HCT116 (cell line): ENCODE measurements around the gene CLK1. TPM values are rescaled to one million over a fixed set of nuclear protein-coding genes. Genes with fewer than 3 reads are reported as not detected.

Experiments used
- ATAC-seq: fragments of 200-7000 bp; cut with Tn5 transposase; 2 replicates; pipeline ENCODE4 v1.9.1; 2020; ENCODE audit warnings: mild to moderate bottlenecking, moderate library complexity
- BruUV-seq: library from RNA; stranded (reverse); fragments of 400-500 nt; replicated peaks from 2 replicates; lab custom pipeline; 2021; lab: Mats Ljungman, UMichigan
- CTCF ChIA-PET: fragments of 300-600 bp; sonication (Branson Sonifier 250); formaldehyde crosslinking; loops from one replicate; lab custom pipeline; 2021; ENCODE audit warnings: antibody characterized with exemption; lab: Charles Lee
- POLR2A ChIA-PET: fragments of 300-600, 350-600 bp; sonication (Branson Sonifier 250); formaldehyde crosslinking; loops from one replicate; lab custom pipeline; 2021; ENCODE audit warnings: antibody characterized with exemption; lab: Charles Lee
- RAD21 ChIA-PET, 2 experiments: fragments of 300-600 bp; sonication (Branson Sonifier 250); formaldehyde crosslinking; loops; one replicate each; lab custom pipeline; 2023; ENCODE audit warnings: low total read pairs in 2 of 2; ENCODE audit not compliant: uncharacterized antibody in 2 of 2, unreplicated experiment in 2 of 2, low non-redundant PET in 1 of 2; lab: Charles Lee
- DNase-seq: peaks from one replicate; pipeline ENCODE4 v3.0.0-alpha.2; 2010; ENCODE audit warnings: low read depth, low spot score
- H2AFZ ChIP-seq: fragments of 200-600 bp; shearing (Covaris generic), sonication (generic); 2 replicates; pipeline ENCODE4 v1.6.1; 2017; ENCODE audit warnings: low read depth, mixed run types, mixed read lengths, antibody characterized with exemption, low read length; ENCODE audit not compliant: poor library complexity, severe bottlenecking
- H3K27ac ChIP-seq: 2 replicates; pipeline ENCODE4 v1.5.1; 2012; ENCODE audit warnings: low read depth, low read length
- H3K27me3 ChIP-seq: fragments of 200-600 bp; sonication (generic); 2 replicates; pipeline ENCODE4 v1.6.1; 2016; ENCODE audit warnings: mixed run types, low read length, mixed read lengths; ENCODE audit not compliant: insufficient read depth
- H3K36me3 ChIP-seq, 2 experiments: fragments of 200-500 bp in 1 of 2; fragments of 200-600 bp in 1 of 2; sonication (Bioruptor generic) in 1 of 2; sonication (generic) in 1 of 2; 2 replicates each; pipeline versions ENCODE4 v1.5.1 to v1.6.1; 2014 to 2016; ENCODE audit warnings: low read length in 2 of 2, inconsistent platforms in 1 of 2, mixed read lengths in 1 of 2, mixed run types in 1 of 2; ENCODE audit not compliant: insufficient read depth in 2 of 2, control insufficient read depth in 1 of 2
- H3K4me1 ChIP-seq, 2 experiments: fragments of 200-600 bp in 1 of 2; sonication (generic) in 1 of 2; 2 replicates each; pipeline versions ENCODE4 v1.5.1 to v1.6.1; 2012 to 2017; ENCODE audit warnings: low read length in 2 of 2, inconsistent platforms in 1 of 2, mild to moderate bottlenecking in 1 of 2, mixed read lengths in 1 of 2, mixed run types in 1 of 2, moderate library complexity in 1 of 2; ENCODE audit not compliant: insufficient read depth in 2 of 2, control insufficient read depth in 1 of 2
- H3K4me2 ChIP-seq: fragments of 200-600 bp; sonication (generic); 2 replicates; pipeline ENCODE4 v1.6.1; 2017; ENCODE audit warnings: mixed run types, low read length, mixed read lengths
- H3K4me3 ChIP-seq, 2 experiments: fragments of 200-600 bp in 1 of 2; sonication (generic) in 1 of 2; replicated peaks in 1 of 2; 2 replicates each; pipeline ENCODE4 v1.5.1; 2011 to 2016; ENCODE audit warnings: low read length in 2 of 2, control low read depth in 1 of 2, low read depth in 1 of 2, mild to moderate bottlenecking in 1 of 2, mixed read lengths in 1 of 2, mixed run types in 1 of 2
- H3K79me2 ChIP-seq: fragments of 200-600 bp; sonication (generic); 2 replicates; pipeline ENCODE4 v1.6.1; 2017; ENCODE audit warnings: mild to moderate bottlenecking, mixed run types, low read length, moderate library complexity, mixed read lengths; ENCODE audit not compliant: insufficient read depth
- H3K9ac ChIP-seq: fragments of 200-600 bp; sonication (generic); 2 replicates; pipeline ENCODE4 v1.6.1; 2016; ENCODE audit warnings: low read length, mixed read lengths
- H3K9me2 ChIP-seq: fragments of 200-600 bp; sonication (generic), shearing (Covaris generic); 2 replicates; pipeline ENCODE4 v1.6.1; 2017; ENCODE audit warnings: mixed run types, mild to moderate bottlenecking, moderate library complexity; ENCODE audit not compliant: insufficient read depth
- H3K9me3 ChIP-seq, 2 experiments: fragments of 200-500 bp in 1 of 2; fragments of 200-600 bp in 1 of 2; sonication (Bioruptor generic) in 1 of 2; sonication (generic) in 1 of 2; 2 replicates each; pipeline ENCODE4 v1.6.1; 2014 to 2017; ENCODE audit warnings: low read length in 2 of 2, mixed read lengths in 2 of 2, inconsistent platforms in 1 of 2, low read depth in 1 of 2, mild to moderate bottlenecking in 1 of 2, mixed run types in 1 of 2, moderate library complexity in 1 of 2; ENCODE audit not compliant: control insufficient read depth in 1 of 2, insufficient read depth in 1 of 2
- H4K20me1 ChIP-seq: fragments of 200-600 bp; sonication (generic), shearing (Covaris generic); 2 replicates; pipeline ENCODE4 v1.6.1; 2017; ENCODE audit warnings: mixed run types, mild to moderate bottlenecking, moderate library complexity; ENCODE audit not compliant: insufficient read depth
- CBX3 ChIP-seq: IDR thresholded peaks from 2 replicates; pipeline ENCODE4 v1.6.1; 2012; ENCODE audit warnings: low read depth
- CTCF ChIP-seq, 3 experiments: fragments of 200-600 bp in 1 of 3; sonication (generic) in 1 of 3; IDR thresholded peaks in 2 of 3; conservative IDR thresholded peaks in 1 of 3; 2 replicates each; pipeline ENCODE4 v1.5.1; 2012 to 2017; ENCODE audit warnings: low read depth in 2 of 3, low read length in 2 of 3, antibody characterized with exemption in 1 of 3, borderline replicate concordance in 1 of 3, control low read depth in 1 of 3, mild to moderate bottlenecking in 1 of 3, mixed read lengths in 1 of 3, mixed run types in 1 of 3, moderate library complexity in 1 of 3; ENCODE audit not compliant: insufficient read depth in 1 of 3
- EGR1 ChIP-seq: IDR thresholded peaks from 2 replicates; pipeline ENCODE4 v1.6.1; 2012; ENCODE audit warnings: low read depth
- ELF1 ChIP-seq: IDR thresholded peaks from 2 replicates; pipeline ENCODE4 v1.6.1; 2012; ENCODE audit warnings: low read depth, borderline replicate concordance
- EZH2phosphoT487 ChIP-seq: fragments of 200-600 bp; IDR thresholded peaks from 2 replicates; pipeline ENCODE4 v1.6.1; 2018; ENCODE audit warnings: antibody characterized with exemption, borderline replicate concordance
- FOSL1 ChIP-seq: IDR thresholded peaks from 2 replicates; pipeline ENCODE4 v1.6.1; 2012; ENCODE audit warnings: low read depth
- MAX ChIP-seq: IDR thresholded peaks from 2 replicates; pipeline ENCODE4 v1.6.1; 2012
- POLR2A ChIP-seq: IDR thresholded peaks from 2 replicates; pipeline ENCODE4 v1.7.0; 2011; ENCODE audit warnings: borderline replicate concordance; ENCODE audit not compliant: insufficient read depth, insufficient read length; ENCODE audit errors: extremely low read depth
- RAD21 ChIP-seq: IDR thresholded peaks from 2 replicates; pipeline ENCODE4 v1.6.1; 2012; ENCODE audit warnings: low read depth, mild to moderate bottlenecking
- REST ChIP-seq: IDR thresholded peaks from 2 replicates; pipeline ENCODE4 v1.6.1; 2012; ENCODE audit warnings: low read depth
- SIN3A ChIP-seq: IDR thresholded peaks from 2 replicates; pipeline ENCODE4 v1.6.1; 2012; ENCODE audit warnings: low read depth
- SP1 ChIP-seq: IDR thresholded peaks from 2 replicates; pipeline ENCODE4 v1.6.1; 2012; ENCODE audit warnings: low read depth
- TCF7L2 ChIP-seq: IDR thresholded peaks from 2 replicates; pipeline ENCODE4 v1.7.0; 2011; ENCODE audit warnings: borderline replicate concordance, inconsistent platforms; ENCODE audit not compliant: insufficient read depth, insufficient read length; ENCODE audit errors: extremely low read depth
- YY1 ChIP-seq: IDR thresholded peaks from 2 replicates; pipeline ENCODE4 v1.6.1; 2011; ENCODE audit warnings: low read length, low read depth, moderate library complexity, mild to moderate bottlenecking; ENCODE audit not compliant: insufficient replicate concordance; ENCODE audit errors: extremely low read depth
- ZBTB33 ChIP-seq: IDR thresholded peaks from 2 replicates; pipeline ENCODE4 v1.6.1; 2011; ENCODE audit warnings: mild to moderate bottlenecking, low read length, moderate library complexity; ENCODE audit not compliant: insufficient replicate concordance; ENCODE audit errors: extremely low read depth
- intact Hi-C: fragments of 100-400 bp; cut with micrococcal nuclease; formaldehyde crosslinking; loops from 2 replicates; pipeline ENCODE4 v1.10.0; 2022
- total RNA-seq: library from RNA; stranded (reverse); gene quantifications from one replicate; pipeline ENCODE4 v1.2.1, GENCODE V29; 2021; ENCODE audit not compliant: unreplicated experiment

Gene CLK1
- total RNA-seq, 1 experiment from 2014 or later, result 49.1 TPM

- peak overlapping the region; percentile 66 to 85 for H3K4me3 ChIP-seq
- BruUV-seq, result no TSS peak
- RAD21 ChIA-PET, result no interaction called here
- peaks cover 12 to 26% of the 10 kb centered on the region in 2 experiments for H3K4me1 ChIP-seq
- DNase-seq, result no peak
- H3K4me2 ChIP-seq, result peak overlapping the region; percentile 82
- H3K79me2 ChIP-seq, result peaks cover 37% of the 10 kb centered on the region
- CTCF ChIA-PET, result no interaction called here
- intact Hi-C loops, result loop anchor here (2.0 to 5.0 kb wide), 3 partner anchors 46 to 833 kb away; partner anchors contain the start of gene CLK1
- H3K27ac ChIP-seq, result peak overlapping the region; percentile 58
- peaks cover 18% of the 10 kb centered on the region; the same call in 1 of the 2 replicates for H4K20me1 ChIP-seq
- ATAC-seq, result no peak
- H3K9me3 ChIP-seq, result no peaks in the 10 kb centered on the region
- no peaks in the 10 kb centered on the region for H3K9me2 ChIP-seq
- POLR2A ChIA-PET, result interaction anchor here (1.3 to 1.4 kb wide), 2 partner anchors 10 to 45 kb away, joined by 3 to 7 read pairs; no protein-coding TSS in a partner anchor
- no peak for TF ChIP-seq TCF7L2
- no peak for TF ChIP-seq CBX3
- no peak for TF ChIP-seq ZBTB33
- no peak for TF ChIP-seq RAD21
- TF ChIP-seq REST, result no peak
- TF ChIP-seq EGR1, result no peak
- no peak for TF ChIP-seq SP1
- no peak for TF ChIP-seq POLR2A
- no peak for TF ChIP-seq EZH2phosphoT487
- no peak for TF ChIP-seq YY1
- no peak for TF ChIP-seq MAX
- TF ChIP-seq CTCF (IDR thresholded peaks at IDR 0.05 in 2 of 3, conservative IDR thresholded peaks at IDR 0.05 in 1 of 3; ENCODE audit: borderline replicate concordance in 1 of 3, insufficient read depth in 1 of 3, low read depth in 2 of 3, low read length in 2 of 3), result no peak
- TF ChIP-seq ELF1, result no peak
- TF ChIP-seq SIN3A, result no peak
- no peak for TF ChIP-seq FOSL1
- TF ChIP-seq, all 23 proteins: peak for 0
- Histone ChIP-seq H3K27me3 (no peaks in the 10 kb centered on the region), H2AFZ (no peak overlapping the region), H3K36me3 (peaks cover 23% of the 10 kb centered on the region in 2 experiments), H3K9ac (peak overlapping the region; percentile 90)
Observed at GRCh38 chr2:200810252-200810997, 54.0 kb downstream of the CLK1 start.
